Hepatocyte (in vitro differentiated cells): ENCODE measurements around the gene GLI1. TPM values are rescaled to one million over a fixed set of nuclear protein-coding genes. Genes with fewer than 3 reads are reported as not detected.

ENCODE experiments used
- DNase-seq: peaks from one replicate; pipeline ENCODE4 v3.0.0-alpha.2; 2016; ENCODE audit warnings: low spot score
- H2AFZ ChIP-seq: fragments of 200-600 bp; sonication (generic); 2 replicates; pipeline ENCODE4 v1.6.0; 2016; ENCODE audit warnings: antibody characterized with exemption, mild to moderate bottlenecking
- H3K27ac ChIP-seq: fragments of 200-600 bp; sonication (generic); 2 replicates; pipeline ENCODE4 v1.5.1; 2016; ENCODE audit warnings: mild to moderate bottlenecking
- H3K27me3 ChIP-seq: fragments of 200-600 bp; sonication (generic); 2 replicates; pipeline ENCODE4 v1.6.1; 2016
- H3K36me3 ChIP-seq: fragments of 200-600 bp; sonication (generic); replicated peaks from 2 replicates; pipeline ENCODE4 v1.5.1; 2016; ENCODE audit warnings: low read depth; ENCODE audit not compliant: insufficient read depth
- H3K4me1 ChIP-seq: fragments of 200-600 bp; sonication (generic); 2 replicates; pipeline ENCODE4 v1.5.1; 2016; ENCODE audit warnings: mild to moderate bottlenecking, moderate library complexity; ENCODE audit not compliant: insufficient read depth
- H3K4me2 ChIP-seq: fragments of 200-600 bp; sonication (generic); 2 replicates; pipeline ENCODE4 v1.6.0; 2016
- H3K4me3 ChIP-seq: fragments of 200-600 bp; sonication (generic); 2 replicates; pipeline ENCODE4 v1.5.1; 2016; ENCODE audit warnings: mild to moderate bottlenecking
- H3K79me2 ChIP-seq: fragments of 200-600 bp; sonication (generic); 2 replicates; pipeline ENCODE4 v1.6.0; 2017; ENCODE audit warnings: mild to moderate bottlenecking
- H3K9me2 ChIP-seq: fragments of 200-600 bp; sonication (generic); replicated peaks from 2 replicates; pipeline ENCODE4 v1.6.0; 2017; ENCODE audit warnings: mild to moderate bottlenecking; ENCODE audit not compliant: insufficient read depth
- H3K9me3 ChIP-seq: fragments of 200-600 bp; sonication (generic); 2 replicates; pipeline ENCODE4 v1.5.1; 2016; ENCODE audit warnings: low read depth, mild to moderate bottlenecking
- H4K20me1 ChIP-seq: fragments of 200-600 bp; sonication (generic); 2 replicates; pipeline ENCODE4 v1.6.0; 2016; ENCODE audit warnings: mild to moderate bottlenecking; ENCODE audit not compliant: insufficient read depth, poor library complexity, severe bottlenecking
- CTCF ChIP-seq: fragments of 200-600 bp; sonication (generic); IDR thresholded peaks from 2 replicates; pipeline ENCODE4 v1.5.1; 2016; ENCODE audit warnings: antibody characterized with exemption, mild to moderate bottlenecking; ENCODE audit not compliant: poor library complexity
- EZH2 ChIP-seq: fragments of 200-600 bp; sonication (generic); IDR thresholded peaks from 2 replicates; pipeline ENCODE4 v1.6.1; 2016; ENCODE audit warnings: antibody characterized with exemption, mild to moderate bottlenecking, borderline replicate concordance
- EZH2phosphoT487 ChIP-seq: fragments of 200-600 bp; sonication (generic); IDR thresholded peaks from one replicate; pipeline ENCODE4 v1.6.1; 2018; ENCODE audit warnings: antibody characterized with exemption, mild to moderate bottlenecking, low read depth, moderate library complexity; ENCODE audit not compliant: unreplicated experiment, severe bottlenecking
- WGBS: methylation state at CpG from one replicate; pipeline ENCODE4 v1.1.6; 2016; ENCODE audit warnings: low lambda C conversion rate; ENCODE audit errors: missing lambda C conversion rate; 5-methylcytosine and 5-hydroxymethylcytosine counted together
- polyA plus RNA-seq: library from polyadenylated mRNA; unstranded; fragments of >200 nt; fragmentation: Nextera tagmentation; extraction: Ambion mirVana; gene quantifications from 2 replicates; pipeline ENCODE4 v1.2.1, GENCODE V29; 2016
- total RNA-seq: library from RNA; depleted of rRNA; stranded (reverse); fragments of >200 nt; gene quantifications from 2 replicates; pipeline ENCODE4 v1.2.3, GENCODE V29; 2014

The GLI1 gene
- total and polyA plus RNA-seq, 2 experiments from 2014 or later: 6.0 to 7.6 TPM

- no peak overlapping the region for H3K27ac ChIP-seq
- no peaks in the 10 kb centered on the region for H3K9me3 ChIP-seq
- no peak overlapping the region for H3K4me3 ChIP-seq
- peaks cover 2% of the 10 kb centered on the region for H3K4me1 ChIP-seq
- no peaks in the 10 kb centered on the region for H3K79me2 ChIP-seq
- WGBS: 86% methylated on average over 14 of the region's 14 CpGs
- no peak for DNase-seq
- no peaks in the 10 kb centered on the region for H3K36me3 ChIP-seq
- peaks cover 5% of the 10 kb centered on the region for H3K27me3 ChIP-seq
- H2AFZ ChIP-seq: no peak overlapping the region
- H4K20me1 ChIP-seq: no peaks in the 10 kb centered on the region
- no peak for TF ChIP-seq CTCF
- TF ChIP-seq EZH2: no peak
- no peak for TF ChIP-seq EZH2phosphoT487
- H3K9me2 ChIP-seq: no peaks in the 10 kb centered on the region
- no peak overlapping the region for H3K4me2 ChIP-seq
Measured at GRCh38 chr12:57465747-57466505, 6.3 kb downstream of the GLI1 start.

- Histone ChIP-seq H3K27ac (no peak overlapping the region), H3K79me2 (no peaks in the 10 kb centered on the region), H3K4me2 (no peak overlapping the region), H3K4me3 (no peak overlapping the region), H4K20me1 (no peaks in the 10 kb centered on the region), H3K36me3 (no peaks in the 10 kb centered on the region), H3K9me3 (no peaks in the 10 kb centered on the region), H3K9me2 (no peaks in the 10 kb centered on the region), H3K27me3 (peaks cover 8% of the 10 kb centered on the region), H3K4me1 (peaks cover 3% of the 10 kb centered on the region), H2AFZ (no peak overlapping the region)
- DNase-seq: no peak
- WGBS: 94% methylated on average over 12 of the region's 12 CpGs
- TF ChIP-seq EZH2phosphoT487 (no peak), EZH2 (no peak), CTCF (no peak)
Measured at GRCh38 chr12:57467212-57467874, 7.8 kb downstream of the GLI1 start.

- Histone ChIP-seq H2AFZ (no peak overlapping the region), H3K9me3 (no peaks in the 10 kb centered on the region), H3K4me2 (no peak overlapping the region), H3K79me2 (no peaks in the 10 kb centered on the region), H3K4me1 (peaks cover 3% of the 10 kb centered on the region), H3K27me3 (peaks cover 13% of the 10 kb centered on the region), H3K36me3 (no peaks in the 10 kb centered on the region), H4K20me1 (no peaks in the 10 kb centered on the region), H3K9me2 (no peaks in the 10 kb centered on the region), H3K27ac (no peak overlapping the region), H3K4me3 (no peak overlapping the region)
- 88% methylated on average over 11 of the region's 11 CpGs for WGBS
- TF ChIP-seq EZH2phosphoT487 (no peak), CTCF (no peak), EZH2 (no peak)
- DNase-seq: no peak
Measured at GRCh38 chr12:57467915-57468314, 8.3 kb downstream of the GLI1 start.
